Neural progenitor cell (in vitro differentiated cells): ENCODE data around the gene PRDM16. TPM values are rescaled to one million over a fixed set of nuclear protein-coding genes. Genes with fewer than 3 reads are reported as not detected.

ENCODE experiments used
- DNase-seq: peaks from one replicate; pipeline ENCODE4 v3.0.0-alpha.2; 2016; ENCODE audit warnings: low spot score
- H2AFZ ChIP-seq: fragments of 200-600 bp; sonication (generic); replicated peaks from 2 replicates; pipeline ENCODE4 v1.6.1; 2016; ENCODE audit warnings: antibody characterized with exemption
- H3F3A ChIP-seq: fragments of 200-600 bp; sonication (generic); 2 replicates; pipeline ENCODE4 v1.6.1; 2016; ENCODE audit warnings: antibody characterized with exemption, low read depth
- H3K27ac ChIP-seq: fragments of 200-600 bp; sonication (generic); 2 replicates; pipeline ENCODE4 v1.5.1; 2016; ENCODE audit warnings: mild to moderate bottlenecking
- H3K27me3 ChIP-seq: fragments of 200-600 bp; sonication (generic); 2 replicates; pipeline ENCODE4 v1.6.1; 2016; ENCODE audit warnings: mild to moderate bottlenecking, moderate library complexity
- H3K36me3 ChIP-seq: fragments of 200-600 bp; sonication (generic); 2 replicates; pipeline ENCODE4 v1.5.1; 2016
- H3K4me1 ChIP-seq: fragments of 200-600 bp; sonication (generic); 2 replicates; pipeline ENCODE4 v1.6.1; 2016; ENCODE audit warnings: mixed run types
- H3K4me2 ChIP-seq: fragments of 200-600 bp; sonication (generic); 2 replicates; pipeline ENCODE4 v1.6.1; 2016
- H3K4me3 ChIP-seq: fragments of 200-600 bp; sonication (generic); 2 replicates; pipeline ENCODE4 v1.5.1; 2016
- H3K79me2 ChIP-seq: fragments of 200-600 bp; sonication (generic); 2 replicates; pipeline ENCODE4 v1.6.1; 2016; ENCODE audit warnings: low read depth
- H3K9ac ChIP-seq: fragments of 200-600 bp; sonication (generic); 2 replicates; pipeline ENCODE4 v1.6.1; 2016
- H3K9me3 ChIP-seq: fragments of 200-600 bp; sonication (generic); 2 replicates; pipeline ENCODE4 v1.5.1; 2016; ENCODE audit warnings: low read depth
- H4K20me1 ChIP-seq: fragments of 200-600 bp; sonication (generic); 2 replicates; pipeline ENCODE4 v1.6.1; 2016; ENCODE audit warnings: low read depth
- H3K27ac Mint-ChIP-seq: 3 replicates; pipeline ENCODE4 v1.8.0; 2021; ENCODE audit warnings: mixed read lengths
- H3K27me3 Mint-ChIP-seq: 2 replicates; pipeline ENCODE4 v1.8.0; 2022; ENCODE audit warnings: low read depth, mild to moderate bottlenecking, inconsistent platforms, moderate library complexity, mixed read lengths; ENCODE audit not compliant: insufficient read depth
- H3K36me3 Mint-ChIP-seq: 3 replicates; pipeline ENCODE4 v1.8.0; 2021; ENCODE audit warnings: mixed read lengths
- H3K4me1 Mint-ChIP-seq: 3 replicates; pipeline ENCODE4 v1.8.0; 2021; ENCODE audit warnings: mixed read lengths
- H3K4me3 Mint-ChIP-seq: 3 replicates; pipeline ENCODE4 v1.8.0; 2021; ENCODE audit warnings: mild to moderate bottlenecking, moderate library complexity, mixed read lengths
- H3K9me3 Mint-ChIP-seq: 3 replicates; pipeline ENCODE4 v1.8.0; 2020; ENCODE audit warnings: mixed read lengths
- EZH2 ChIP-seq: fragments of 200-600 bp; sonication (generic); IDR thresholded peaks from 2 replicates; pipeline ENCODE4 v1.6.1; 2017; ENCODE audit warnings: antibody characterized with exemption, mild to moderate bottlenecking, moderate library complexity
- EZH2phosphoT487 ChIP-seq: fragments of 200-600 bp; sonication (generic); IDR thresholded peaks from 2 replicates; pipeline ENCODE4 v1.6.1; 2017; ENCODE audit warnings: antibody characterized with exemption
- total RNA-seq: library from RNA; depleted of rRNA; stranded (reverse); fragments of >200 nt; gene quantifications from 2 replicates; pipeline ENCODE4 v1.2.3, GENCODE V29; 2015; ENCODE audit warnings: low replicate concordance
- TF ChIP-seq, protein P1 (sequence below): fragments of 200-600 bp; sonication (generic); IDR thresholded peaks from 2 replicates; pipeline ENCODE4 v1.5.1; 2017; ENCODE audit warnings: antibody characterized with exemption, mild to moderate bottlenecking

PRDM16 gene
- total RNA-seq, 1 donor from 2014 or later = 1.9 TPM

DNA sequence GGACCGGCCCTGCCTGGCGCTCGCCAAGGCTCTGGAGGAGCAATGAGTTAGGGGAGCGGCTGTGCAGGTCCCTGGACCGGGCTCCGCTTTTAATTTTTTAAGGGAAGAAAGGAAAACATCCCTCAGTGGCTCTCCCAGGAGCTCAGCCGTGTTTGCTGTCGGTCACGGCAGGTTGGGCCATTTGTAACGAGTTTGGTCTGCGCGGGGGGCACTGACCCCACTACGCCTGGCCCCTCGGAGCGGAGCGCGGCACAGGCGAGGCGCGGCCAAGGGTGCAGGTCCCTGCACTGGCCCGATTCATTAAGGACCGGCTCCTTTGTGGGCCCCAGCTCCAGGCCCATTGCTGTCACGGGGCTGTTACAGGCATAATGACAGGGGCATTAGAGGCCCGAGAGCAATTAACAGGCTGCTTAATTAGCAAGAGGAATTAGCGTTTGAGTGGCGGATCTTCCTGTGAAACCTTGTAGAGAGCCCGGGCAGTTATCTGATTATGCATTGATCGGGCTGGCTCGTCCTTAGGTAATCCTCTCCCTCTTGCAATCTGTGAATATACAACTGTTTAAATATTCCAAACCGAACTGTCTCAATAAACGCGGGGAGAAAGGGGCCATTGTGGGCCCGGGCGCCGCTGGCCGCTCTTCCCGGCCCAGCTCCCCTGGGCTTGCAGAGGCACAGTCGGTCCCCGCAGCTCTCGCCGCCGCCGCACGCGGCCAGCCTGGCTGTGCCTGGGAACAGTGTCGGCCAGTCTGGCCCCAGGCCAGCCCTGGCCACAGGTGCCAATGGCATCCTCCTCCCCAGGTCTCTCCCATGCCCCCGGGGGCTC lies 56.8 kb downstream of the PRDM16 start:
- Histone ChIP-seq H3K27me3 (no peaks in the 10 kb centered on the region), H3K79me2 (no peaks in the 10 kb centered on the region), H3K4me3 (no peak overlapping the region), H3F3A (peaks cover 32% of the 10 kb centered on the region), H3K4me2 (peak overlapping the region; percentile 25), H4K20me1 (no peaks in the 10 kb centered on the region), H3K27ac (peak overlapping the region; percentile 80), H3K36me3 (no peaks in the 10 kb centered on the region), H3K4me1 (peaks cover 72% of the 10 kb centered on the region), H3K9me3 (no peaks in the 10 kb centered on the region), H2AFZ (no peak overlapping the region), H3K9ac (no peak overlapping the region)
- peak; percentile 75 for DNase-seq
- Mint-ChIP-seq H3K4me3 (no peak overlapping the region), H3K36me3 (no peaks in the 10 kb centered on the region), H3K27ac (peak overlapping the region; percentile 63), H3K27me3 (peaks cover 8% of the 10 kb centered on the region), H3K9me3 (peaks cover 3% of the 10 kb centered on the region), H3K4me1 (peaks cover 67% of the 10 kb centered on the region)
- TF ChIP-seq EZH2phosphoT487 (no peak), EZH2 (no peak)
- TF ChIP-seq, protein P1, sequence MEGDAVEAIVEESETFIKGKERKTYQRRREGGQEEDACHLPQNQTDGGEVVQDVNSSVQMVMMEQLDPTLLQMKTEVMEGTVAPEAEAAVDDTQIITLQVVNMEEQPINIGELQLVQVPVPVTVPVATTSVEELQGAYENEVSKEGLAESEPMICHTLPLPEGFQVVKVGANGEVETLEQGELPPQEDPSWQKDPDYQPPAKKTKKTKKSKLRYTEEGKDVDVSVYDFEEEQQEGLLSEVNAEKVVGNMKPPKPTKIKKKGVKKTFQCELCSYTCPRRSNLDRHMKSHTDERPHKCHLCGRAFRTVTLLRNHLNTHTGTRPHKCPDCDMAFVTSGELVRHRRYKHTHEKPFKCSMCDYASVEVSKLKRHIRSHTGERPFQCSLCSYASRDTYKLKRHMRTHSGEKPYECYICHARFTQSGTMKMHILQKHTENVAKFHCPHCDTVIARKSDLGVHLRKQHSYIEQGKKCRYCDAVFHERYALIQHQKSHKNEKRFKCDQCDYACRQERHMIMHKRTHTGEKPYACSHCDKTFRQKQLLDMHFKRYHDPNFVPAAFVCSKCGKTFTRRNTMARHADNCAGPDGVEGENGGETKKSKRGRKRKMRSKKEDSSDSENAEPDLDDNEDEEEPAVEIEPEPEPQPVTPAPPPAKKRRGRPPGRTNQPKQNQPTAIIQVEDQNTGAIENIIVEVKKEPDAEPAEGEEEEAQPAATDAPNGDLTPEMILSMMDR = no peak

DNA sequence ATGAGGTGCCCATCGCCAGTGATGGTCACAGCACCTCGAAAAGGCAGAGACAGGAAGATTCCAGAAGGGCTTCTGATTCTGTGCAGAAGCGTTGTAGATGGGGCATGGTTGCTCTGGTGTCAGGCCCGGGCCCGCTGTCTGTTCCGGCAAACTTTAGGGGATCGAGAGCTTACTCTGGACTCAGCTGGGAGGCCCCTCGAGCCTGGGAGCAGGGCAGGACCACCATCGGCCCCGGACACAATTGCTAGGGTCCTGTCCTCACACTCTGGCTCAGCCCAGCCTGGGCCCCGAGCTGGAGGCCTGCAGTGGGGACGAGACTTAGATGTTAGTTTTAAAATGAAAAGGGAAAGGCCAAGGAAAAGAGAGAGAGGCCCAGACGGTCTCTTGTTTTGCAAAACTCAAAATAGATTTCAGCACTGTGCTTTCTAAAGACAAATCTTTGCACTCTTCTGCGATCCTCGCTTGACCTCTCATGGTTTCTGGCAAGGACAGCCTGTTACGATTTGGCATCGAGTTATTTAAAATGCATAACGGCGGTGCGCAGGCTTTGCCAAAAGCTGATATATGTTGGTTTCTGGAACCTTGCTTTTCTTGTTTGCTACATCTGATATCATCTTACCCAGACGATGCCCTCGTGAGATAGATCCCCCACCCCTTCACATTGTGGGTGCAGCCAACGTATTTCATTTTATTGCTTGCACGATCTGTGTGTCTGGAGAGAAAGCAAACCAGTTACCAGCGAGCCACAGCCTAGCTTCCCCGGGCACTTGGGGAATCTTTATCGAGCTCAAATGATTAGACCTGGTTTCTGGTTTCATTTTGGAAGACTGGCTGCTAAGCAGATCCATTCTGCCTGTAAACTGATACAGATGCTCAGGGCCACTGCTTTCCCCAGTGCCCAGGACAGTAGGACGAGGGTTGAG lies 58.0 kb downstream of the PRDM16 start:
- H3K36me3 ChIP-seq = no peaks in the 10 kb centered on the region
- H3K4me2 ChIP-seq = peak overlapping the region; percentile 4

DNA sequence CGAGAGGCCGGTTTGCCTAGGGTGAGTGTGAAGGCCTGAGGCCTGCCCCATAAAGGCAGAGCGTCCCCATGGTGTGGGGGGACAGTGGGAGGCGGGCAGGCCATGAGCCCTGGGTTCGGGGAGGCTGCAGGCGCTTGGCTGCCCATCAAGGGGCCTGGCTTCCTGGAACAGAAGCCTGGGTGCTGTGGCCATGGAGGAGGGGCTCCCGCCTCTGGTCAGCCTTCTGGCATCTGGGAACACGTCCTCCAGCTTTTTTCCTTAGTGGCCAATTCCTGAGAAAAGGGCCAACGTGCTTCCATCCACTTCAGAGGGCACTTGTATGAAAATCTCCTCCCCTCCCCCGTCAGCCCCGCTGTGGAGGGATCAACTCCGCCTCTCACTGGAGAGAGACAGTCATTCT lies 58.7 kb downstream of the PRDM16 start:
- no peaks in the 10 kb centered on the region for H3K36me3 ChIP-seq
- H3K9ac ChIP-seq = no peak overlapping the region
- H3K79me2 ChIP-seq = no peaks in the 10 kb centered on the region
- Mint-ChIP-seq H3K4me1 (peaks cover 62% of the 10 kb centered on the region), H3K4me3 (peak overlapping the region; percentile 56), H3K27ac (peak overlapping the region; percentile 94), H3K36me3 (no peaks in the 10 kb centered on the region), H3K9me3 (peaks cover 3% of the 10 kb centered on the region), H3K27me3 (peaks cover 8% of the 10 kb centered on the region)
- peaks cover 21% of the 10 kb centered on the region for H3F3A ChIP-seq
- no peak overlapping the region for H3K27ac ChIP-seq
- no peak overlapping the region for H2AFZ ChIP-seq
- no peaks in the 10 kb centered on the region for H3K27me3 ChIP-seq
- H3K4me1 ChIP-seq = peaks cover 52% of the 10 kb centered on the region
- peak overlapping the region; percentile 4 for H3K4me2 ChIP-seq
- DNase-seq = no peak
- no peaks in the 10 kb centered on the region for H4K20me1 ChIP-seq
- H3K4me3 ChIP-seq = no peak overlapping the region
- no peak for TF ChIP-seq EZH2
- TF ChIP-seq EZH2phosphoT487 = no peak
- TF ChIP-seq, protein P1 = no peak
- no peaks in the 10 kb centered on the region for H3K9me3 ChIP-seq

More for the DNA sequence above, 58.0 kb downstream of the PRDM16 start:
- Histone ChIP-seq H3K27ac (no peak overlapping the region), H3K9me3 (no peaks in the 10 kb centered on the region), H3K9ac (no peak overlapping the region), H3K4me3 (no peak overlapping the region), H4K20me1 (no peaks in the 10 kb centered on the region), H3K27me3 (no peaks in the 10 kb centered on the region), H3K4me1 (peaks cover 60% of the 10 kb centered on the region), H3K79me2 (no peaks in the 10 kb centered on the region), H2AFZ (no peak overlapping the region), H3F3A (peaks cover 25% of the 10 kb centered on the region)
- no peak for TF ChIP-seq EZH2phosphoT487
- TF ChIP-seq, protein P1 = no peak
- no peak for TF ChIP-seq EZH2
- Mint-ChIP-seq H3K36me3 (no peaks in the 10 kb centered on the region), H3K27ac (peak overlapping the region; percentile 94), H3K9me3 (peaks cover 3% of the 10 kb centered on the region), H3K4me1 (peaks cover 65% of the 10 kb centered on the region), H3K4me3 (no peak overlapping the region), H3K27me3 (peaks cover 8% of the 10 kb centered on the region)
- no peak for DNase-seq
